Measurements from ENCODE around the gene EFNA4. TPM values are rescaled to one million over a fixed set of nuclear protein-coding genes. Genes with fewer than 3 reads are reported as not detected.
A peak's percentile ranks its signal among the peaks of the same experiment; 100 is the strongest.

The EFNA4 gene
- polyA plus RNA-seq, 1 donor = 20.2 TPM

DNA sequence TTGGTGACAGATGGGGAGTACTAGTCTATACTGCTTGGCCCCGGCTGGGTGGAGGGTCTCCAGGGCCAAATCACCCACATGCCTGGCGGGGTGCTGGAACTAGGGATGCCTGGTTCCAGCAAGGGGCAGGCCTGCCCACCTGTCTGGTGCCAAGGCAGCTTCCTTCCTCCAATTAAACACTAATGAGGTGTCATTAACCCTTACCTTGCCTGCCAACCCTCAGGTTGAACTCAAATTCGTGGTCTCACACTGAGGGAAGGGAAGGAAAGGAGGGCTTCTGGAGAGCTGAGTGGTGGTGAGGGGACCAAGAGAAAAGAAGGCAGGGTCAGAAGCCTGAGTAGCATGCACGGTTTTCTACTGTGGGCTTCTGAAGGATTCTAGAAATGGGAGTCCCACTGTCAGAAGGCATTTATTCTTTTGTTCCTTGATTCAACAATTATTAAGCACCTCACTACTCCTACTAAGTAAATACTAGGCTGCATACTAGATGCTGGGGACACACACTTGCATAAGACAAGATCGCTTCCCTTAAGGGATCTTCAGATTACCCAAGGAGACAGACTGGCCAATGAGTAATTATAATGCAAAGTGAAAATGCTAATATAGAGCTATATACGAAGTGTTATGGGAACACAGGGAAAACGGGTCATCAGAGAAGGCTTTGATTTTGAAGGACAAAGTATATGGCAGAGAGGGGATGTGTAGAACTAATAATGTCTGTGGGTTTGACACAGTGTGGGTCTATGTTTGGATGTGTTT, 9.2 kb downstream of the EFNA4 start:
- no peak for DNase-seq

DNA sequence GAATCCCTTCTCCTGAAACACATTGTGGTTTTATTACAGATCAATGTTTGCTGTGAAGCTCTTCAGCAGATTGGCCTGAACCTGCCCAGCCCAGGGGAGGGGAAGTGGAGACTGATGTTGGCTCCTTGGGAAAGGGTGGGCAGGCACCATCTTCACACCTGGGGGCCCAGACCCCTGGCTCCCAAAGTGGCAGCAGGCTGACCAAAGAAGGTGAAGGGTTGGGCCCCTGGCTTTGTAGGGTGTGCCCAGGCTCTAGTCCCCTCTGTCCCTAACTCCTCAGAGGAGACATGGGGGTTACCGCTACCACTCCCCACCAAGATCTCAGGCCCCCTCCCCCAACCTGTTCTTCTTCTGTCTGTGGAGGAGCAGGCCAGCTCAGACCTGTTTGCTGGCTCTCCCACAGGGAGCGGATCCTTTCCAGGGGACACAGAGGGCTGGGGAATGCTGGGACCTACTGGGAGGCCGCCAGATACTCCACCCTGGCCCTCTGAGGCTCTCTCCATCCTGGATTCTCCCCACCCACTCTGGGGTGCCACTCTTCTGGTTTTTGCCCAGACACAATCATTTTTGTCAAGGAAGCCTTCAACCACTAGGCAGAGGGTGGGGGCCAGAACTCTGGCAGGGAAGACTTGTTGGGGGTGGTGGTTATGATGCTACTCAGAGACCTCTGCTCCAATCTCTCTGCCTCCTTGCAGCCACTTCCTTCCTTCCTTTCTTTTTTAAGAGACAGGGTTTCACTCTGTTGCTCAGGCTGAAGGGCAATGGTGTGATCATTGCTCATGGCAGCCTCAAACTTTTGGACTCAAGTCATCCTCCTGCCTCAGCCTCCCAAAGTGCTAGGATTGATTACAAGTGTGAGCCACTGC, 10.1 kb downstream of the EFNA4 start:
- DNase-seq = no peak

DNA sequence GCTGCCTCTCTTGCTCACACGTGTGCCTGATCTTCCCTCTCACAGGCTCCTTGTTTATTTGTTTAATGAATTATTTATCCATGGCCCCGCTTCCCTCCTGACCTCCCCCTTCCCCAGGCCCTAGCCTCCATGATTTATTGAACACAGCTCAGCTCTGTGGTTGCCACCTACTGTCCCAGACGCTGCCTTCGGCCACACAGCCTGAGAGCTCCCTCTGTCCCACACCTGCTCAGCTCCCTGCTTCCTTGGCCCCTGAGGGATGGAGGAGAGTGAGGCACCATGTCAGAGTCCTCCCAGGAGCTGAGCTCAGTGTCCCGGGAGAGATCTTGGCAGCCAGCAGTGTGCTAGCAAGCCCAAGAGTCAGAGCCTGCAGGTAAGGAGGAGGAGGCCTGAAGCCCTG, 12.0 kb downstream of the EFNA4 start:
- DNase-seq = no peak

DNA sequence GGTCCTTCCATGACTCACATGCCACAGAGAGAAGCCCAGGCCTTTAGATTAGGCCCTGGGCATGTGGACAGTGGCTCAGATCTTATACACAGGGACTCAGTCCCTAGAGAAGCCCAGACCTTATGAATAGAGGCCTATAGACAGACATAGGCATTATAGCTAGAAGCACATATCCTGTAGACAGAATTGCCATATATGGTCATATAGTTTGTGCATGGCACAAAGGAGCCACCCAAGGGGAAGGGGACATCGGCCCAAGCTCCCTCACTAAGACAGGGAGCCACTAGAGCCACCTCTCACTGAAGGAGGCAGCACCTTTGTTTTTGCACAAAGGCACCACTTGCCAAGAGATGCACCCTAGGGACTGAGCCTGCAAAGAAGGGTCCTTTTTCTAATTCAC, 12.8 kb downstream of the EFNA4 start:
- no peak for DNase-seq

DNA sequence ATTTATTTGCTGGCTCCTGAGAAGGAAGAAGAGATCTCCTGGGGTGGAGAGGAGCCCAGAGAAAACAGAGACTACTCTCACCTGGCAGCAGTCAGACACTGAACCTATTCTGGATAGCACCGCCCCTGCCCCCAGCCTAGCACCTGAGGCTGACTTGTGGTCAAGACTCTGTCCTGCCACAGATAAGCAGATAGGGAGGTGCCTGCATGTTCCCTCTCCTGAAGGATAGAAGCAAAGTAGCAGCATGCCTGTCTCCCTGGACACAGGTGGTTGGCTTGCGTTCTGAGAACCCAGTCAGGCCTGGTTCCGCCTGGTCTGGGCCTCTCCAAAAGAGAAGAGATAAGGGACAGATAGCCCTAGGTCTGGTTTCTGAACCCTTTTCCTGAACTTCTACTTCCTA, 13.8 kb downstream of the EFNA4 start:
- DNase-seq = no peak

DNA sequence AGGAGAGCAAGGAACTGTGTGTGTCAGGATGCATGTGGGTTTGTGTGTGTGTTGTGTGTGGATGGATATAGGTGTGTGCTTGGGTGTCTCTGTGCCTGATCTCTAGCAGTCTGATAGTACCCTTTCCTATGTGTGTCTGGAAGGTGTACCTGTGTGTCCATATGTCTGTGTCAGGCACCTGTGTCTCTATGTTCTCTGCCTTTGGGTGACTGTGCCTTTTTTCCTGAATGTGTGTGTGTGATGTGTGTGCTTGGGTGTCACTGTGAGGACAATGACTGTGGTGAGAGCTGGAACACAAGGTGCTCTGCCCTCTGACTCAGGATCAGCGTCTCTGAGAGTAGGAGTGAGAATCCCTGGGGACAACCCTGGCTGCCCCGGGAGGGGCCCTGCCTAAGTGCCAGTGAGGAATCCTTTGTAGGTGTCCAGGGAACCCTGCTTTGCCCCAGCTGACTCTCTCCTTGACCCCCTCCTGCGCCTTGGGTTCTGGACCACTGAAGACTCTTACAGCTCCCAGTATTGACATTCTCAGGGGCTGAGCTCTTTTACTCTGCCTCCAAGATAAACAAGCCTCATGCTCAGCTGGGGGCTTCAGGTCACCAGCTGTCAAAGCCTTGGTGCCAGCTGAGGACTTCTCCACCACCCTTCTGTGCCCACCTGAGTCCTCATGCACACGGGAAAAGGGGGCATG, 14.4 kb downstream of the EFNA4 start:
- no peak for DNase-seq

DNA sequence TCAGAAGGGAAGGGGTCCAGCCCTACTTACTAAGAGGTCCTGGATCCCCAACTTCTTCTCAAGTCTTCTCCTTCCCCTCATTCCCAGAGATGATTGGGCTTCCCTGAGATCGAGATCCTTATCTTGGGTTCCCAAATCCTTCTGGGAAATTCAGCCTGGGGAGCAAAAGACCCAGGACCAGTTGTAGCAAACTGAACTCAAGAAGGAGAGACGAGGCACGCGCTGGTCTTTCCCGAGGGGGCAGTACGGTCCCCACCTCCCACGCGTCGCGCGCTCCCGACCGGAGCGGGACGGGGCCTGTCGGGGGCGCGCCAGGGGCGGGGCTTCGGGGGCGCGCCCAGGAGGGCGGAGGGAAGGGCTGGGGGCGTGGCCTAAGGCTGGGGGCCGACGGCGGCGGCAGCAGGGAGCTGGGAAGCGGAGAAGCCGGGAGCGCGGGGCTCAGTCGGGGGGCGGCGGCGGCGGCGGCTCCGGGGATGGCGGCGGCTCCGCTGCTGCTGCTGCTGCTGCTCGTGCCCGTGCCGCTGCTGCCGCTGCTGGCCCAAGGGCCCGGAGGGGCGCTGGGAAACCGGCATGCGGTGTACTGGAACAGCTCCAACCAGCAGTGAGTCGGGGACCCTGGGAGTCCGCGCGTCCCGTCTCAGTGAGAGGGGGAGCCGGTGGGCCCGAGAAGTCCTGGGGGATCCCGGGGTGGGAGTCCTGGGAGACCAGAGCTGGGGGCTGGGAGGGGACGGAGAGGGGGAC, 15.1 kb downstream of the EFNA4 start, which contains the start of gene EFNA3:
Gene EFNA3, plus strand, starts transcription at position 369 of the 741 bp plus-strand sequence. Its CDS starts 105 bp downstream, at position 474.
- peak; percentile 81 for DNase-seq

DNA sequence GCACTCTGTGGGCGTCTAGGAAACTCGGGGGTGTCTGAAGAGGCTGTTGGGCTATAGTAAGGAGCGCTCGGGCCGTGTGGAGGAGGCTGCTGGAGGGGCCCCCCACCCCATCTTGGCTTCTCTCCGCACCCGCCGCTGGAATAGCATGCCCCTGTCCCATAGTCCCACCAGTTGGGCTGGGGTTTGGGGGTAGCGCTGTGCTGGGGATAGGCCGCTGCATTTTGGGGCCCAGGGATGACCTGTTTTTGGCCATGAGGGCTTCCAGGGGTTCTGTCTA, 15.6 kb downstream of the EFNA4 start:
- no peak for DNase-seq

DNA sequence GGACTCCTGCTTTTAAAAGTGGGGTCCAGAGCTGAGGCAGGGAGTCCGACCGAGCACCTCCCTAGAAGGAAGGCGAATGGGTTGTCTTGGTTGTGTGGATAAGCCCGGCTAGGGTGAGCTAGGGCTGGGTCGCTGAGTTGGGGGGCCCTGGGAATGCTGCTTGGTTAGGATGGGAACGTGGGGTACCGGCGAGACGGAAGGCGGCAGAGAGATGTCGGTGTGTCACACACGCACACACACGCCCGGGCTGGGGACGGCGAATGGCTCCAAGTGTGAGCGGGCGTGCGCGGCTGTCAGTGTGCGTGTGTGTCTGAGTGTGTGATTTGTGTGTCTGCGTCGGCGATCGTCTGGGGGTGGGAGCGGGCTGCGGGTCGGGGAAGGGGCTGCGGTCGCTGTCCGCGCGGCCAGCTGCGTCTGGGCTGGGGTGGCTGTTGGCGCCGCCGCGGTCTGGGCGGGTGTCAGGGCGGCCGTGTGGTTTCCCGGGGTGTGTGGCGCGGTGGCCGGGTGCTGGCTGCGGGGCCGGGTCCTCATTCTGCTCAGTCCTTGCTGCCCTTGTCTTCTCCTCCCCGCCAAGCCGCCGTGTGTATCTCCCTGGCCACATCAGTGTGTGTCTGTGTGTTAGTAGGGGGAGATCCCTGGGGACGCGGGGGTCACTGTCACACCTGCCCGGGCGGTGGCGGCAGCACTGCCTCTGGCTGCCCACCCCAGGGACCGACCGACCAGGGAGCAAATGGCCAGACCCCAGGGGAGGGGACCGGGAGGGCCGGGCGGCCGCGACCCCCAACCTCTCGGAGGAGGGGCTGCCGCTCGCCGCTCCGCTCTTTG, 16.2 kb downstream of the EFNA4 start:
- DNase-seq = no peak

DNA sequence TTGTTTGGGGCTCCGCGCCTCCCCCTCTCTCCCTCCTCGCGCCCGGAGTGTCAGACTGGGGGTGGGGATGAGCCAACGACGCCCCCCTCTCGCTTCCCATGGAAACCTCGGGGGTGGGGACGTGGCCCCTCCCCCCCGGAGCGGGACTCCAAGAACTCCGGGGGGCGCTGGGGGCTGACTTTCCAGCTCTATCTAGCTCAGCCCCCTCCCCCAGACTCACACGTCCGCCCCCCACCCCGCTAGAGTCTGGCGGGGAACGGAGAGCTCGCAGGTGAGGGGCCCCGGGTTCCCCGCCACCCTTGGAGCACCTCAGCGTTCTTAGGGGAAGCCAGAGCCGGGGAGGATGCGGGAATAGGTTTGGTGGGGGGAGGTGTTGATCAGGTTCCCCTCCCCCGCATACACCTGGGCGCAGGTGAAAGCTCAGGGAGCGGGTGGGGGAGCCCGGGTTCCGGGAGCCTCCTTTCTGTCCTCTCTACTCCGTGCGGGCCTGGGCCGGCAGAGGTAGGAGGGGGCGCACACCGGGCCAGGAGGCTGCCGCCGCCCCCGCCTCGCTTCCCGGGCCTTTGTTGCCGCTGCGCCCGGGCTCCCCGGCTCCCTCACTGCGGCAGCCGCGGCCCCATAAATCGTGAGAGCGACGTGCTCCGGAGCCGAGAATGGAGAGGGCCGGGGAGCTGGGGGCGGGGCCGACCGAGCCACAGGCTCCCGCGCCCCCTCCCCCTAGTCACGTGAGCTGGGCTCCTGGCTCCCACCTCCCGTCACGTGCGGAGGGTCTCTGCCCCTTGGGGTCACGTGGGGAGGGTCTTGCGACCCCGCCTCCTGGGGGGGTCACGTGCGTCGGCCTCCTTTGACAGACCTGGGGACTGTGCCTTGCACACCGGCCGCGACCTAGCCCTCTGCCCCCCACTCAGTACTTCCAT, 17.0 kb downstream of the EFNA4 start:
- peak; percentile 85 for DNase-seq

DNA sequence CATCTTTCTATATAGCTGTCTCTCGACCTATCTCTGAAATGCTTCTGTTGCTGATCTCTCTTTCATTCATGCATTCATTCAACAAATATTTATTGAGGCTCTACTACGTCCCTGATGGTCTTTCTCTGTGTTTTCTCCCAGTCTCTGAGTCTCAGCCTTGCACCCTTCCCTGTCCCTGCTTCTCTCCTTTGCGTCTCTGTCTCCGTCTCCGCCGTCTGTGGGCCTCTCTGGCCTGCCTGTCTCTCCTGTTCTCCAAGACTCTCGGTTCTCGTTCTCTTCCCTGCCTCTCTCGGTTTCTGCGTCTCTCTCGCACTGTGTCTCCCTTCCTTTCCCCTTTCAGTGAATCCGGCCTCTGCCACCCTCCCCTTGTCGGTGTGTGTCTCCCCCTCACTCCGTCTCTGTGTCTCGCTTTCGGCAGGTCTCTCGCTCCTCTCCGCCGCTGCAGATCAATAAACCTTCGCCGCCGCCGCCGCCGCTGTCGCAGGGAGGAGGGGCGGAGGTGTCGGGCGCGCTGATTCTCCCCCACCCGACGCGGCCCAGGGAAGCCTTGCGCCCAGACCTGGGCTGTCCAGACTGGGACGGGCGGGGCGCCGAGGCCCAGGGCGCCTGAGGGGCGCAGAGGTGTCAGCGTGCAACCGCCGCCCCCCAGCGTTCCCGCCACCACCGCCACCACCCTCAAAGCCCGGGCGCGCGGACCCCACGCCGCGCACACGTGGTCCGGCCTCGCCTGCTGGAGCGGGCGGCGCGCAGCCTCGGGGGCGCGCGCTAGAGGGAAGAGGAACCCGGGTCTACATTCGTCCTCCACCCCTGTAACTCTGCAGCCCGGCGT, 18.1 kb downstream of the EFNA4 start:
- no peak for DNase-seq

DNA sequence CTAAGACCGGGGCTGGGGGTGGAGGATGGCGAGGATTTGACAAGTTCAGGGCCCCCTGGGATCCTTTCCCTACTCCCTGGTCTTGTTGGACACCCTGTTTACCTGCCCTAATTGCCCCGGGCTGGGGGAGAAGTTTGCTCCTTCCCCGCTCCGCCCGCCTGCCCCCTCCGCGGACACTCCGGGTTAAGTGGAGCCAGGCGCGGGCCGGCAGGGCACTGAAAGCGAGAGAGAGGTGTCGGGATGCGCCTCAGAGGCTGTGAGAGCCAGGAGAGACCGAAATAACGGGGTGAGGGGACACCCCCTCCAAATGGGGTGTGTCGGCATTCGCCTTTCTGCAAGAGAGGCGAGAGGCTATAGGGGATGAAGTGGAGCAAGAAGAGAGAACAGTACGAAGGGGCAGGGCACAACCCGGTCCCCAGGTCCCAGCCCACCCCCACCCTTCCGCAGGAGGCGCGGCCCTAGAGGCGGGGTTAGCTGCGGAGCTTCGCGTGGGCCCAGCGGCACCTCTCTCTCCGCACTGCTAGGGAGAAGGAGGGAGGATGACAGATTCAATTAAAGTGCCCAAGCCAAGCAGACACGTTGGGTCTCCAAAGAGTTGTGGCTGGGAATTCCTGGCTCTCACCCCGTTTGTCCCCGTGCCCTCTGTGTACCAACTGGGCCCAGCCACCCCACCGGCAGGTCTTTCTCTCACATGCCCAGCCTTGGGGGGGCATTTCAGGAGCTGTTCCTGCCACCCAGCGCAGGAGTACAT, 18.9 kb downstream of the EFNA4 start:
- DNase-seq = no peak

DNA sequence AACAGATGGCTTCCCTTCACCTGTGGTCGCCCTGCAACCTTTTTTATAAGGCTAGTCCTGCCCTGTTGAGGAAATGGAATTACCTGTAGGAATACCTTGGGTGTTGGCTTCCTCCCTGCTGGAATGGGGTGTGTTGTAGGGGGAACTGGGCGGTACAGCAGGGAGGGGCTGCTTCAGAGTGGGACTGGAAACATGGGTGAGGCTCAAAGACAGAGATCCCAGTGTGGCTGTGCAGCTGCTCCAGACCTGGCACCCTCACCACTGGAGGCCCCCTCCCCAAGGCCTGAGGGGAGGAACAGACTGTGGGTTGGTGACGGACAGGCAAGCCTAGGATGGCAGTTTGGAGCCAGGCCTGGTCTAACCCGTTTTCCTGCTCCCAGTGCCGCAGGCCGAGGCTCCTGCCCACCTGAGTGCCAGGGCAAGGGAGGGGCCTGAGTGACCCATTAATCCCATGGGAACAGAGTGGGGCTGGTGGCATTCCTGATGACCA, 19.6 kb downstream of the EFNA4 start:
- DNase-seq = no peak

DNA sequence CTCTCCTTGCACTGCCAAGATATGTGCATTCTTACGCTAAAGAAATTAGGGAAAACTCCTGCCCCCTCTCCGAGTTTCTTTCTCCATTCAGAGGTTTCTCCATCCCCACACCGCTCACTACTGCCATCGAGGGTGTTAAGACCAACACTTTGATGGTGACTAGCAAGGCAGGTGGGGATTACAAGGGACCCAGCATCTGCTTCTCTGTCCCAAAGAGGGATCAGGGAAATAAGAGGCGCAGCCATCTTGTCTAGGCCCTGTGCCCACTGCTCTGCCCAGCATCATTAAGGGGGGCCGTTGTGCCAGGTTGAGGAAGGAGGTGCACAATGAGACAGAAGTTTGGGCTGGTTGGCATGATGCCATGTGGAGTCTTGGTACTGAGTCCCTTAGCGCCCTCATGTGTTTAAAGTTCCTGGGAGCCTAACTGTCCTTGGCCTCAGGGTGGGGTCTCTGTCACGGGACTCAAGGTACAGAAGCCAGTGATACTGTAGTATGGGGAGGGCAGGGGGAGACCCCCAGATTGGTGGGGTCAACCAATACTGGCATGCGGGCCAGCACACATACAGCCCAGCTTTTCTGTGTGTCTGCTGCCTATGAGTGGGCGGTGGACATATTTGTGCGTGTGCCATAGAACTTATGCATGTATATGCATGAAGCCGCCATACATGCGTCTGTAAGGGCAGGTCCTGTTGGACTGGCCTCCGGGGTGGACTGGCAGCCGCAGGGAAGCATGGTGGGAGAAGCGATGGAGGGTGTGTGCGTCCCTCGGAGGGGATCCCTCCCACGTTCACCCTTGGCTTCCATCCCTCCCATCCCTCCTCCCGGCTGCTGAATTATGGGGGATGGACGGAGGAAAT, 20.6 kb downstream of the EFNA4 start:
- no peak for DNase-seq

DNA sequence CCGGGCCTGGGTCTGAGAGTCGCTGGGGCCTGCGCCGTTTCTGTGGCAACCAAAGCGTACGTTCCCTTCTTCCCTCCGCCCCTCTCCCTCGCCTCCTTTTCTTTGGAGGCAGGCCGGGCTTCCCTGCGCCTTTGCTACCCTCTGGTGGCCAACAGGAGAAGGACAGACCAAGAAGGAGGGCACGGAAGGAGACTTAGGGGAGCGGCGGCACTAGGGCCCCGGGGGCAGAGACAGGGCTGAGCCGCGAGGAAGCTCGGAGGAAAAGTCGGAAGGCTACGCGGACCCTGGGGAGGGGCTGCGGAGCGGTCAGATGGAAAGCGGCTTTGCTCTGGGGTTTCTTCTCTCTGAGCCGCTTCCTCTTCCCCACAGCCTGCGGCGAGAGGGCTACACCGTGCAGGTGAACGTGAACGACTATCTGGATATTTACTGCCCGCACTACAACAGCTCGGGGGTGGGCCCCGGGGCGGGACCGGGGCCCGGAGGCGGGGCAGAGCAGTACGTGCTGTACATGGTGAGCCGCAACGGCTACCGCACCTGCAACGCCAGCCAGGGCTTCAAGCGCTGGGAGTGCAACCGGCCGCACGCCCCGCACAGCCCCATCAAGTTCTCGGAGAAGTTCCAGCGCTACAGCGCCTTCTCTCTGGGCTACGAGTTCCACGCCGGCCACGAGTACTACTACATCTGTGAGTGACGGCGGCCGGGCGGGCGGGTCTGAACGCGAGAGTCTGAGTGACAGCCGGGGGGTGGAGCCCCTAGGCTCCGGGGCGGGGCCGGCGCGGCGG, 21.4 kb downstream of the EFNA4 start:
- DNase-seq = peak; percentile 99

DNA sequence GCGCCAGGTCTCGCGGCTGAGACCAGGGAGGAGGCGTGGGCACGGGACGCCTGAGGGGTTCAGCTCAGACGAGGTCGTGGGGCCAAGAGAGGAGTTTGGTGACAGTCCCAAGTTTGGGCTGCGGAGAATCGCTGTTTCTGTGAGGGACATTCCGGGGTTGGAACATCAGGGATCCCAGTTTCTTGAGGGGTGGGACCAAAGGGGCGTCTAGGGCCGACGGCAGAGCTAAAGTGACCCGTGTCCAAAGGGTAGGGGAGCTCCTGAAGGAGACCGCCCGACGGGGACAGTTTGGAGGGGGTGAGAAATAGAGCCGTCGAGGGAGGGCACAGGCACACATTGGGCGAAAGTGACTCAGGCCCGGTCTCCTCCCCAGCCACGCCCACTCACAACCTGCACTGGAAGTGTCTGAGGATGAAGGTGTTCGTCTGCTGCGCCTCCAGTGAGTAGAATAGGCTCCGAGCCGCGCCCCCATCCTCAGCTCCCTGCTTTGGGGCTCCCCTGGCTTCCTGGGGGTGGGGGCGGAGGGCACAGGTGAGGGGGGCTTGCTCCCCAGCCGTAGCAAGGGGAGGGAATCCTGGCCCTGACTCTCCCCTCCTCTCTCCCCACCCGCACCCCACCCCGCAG, 22.1 kb downstream of the EFNA4 start:
- DNase-seq = no peak

All from left kidney (tissue), 2 donors.